Subcutaneous abdominal adipose tissue (tissue), 5 donors: ENCODE measurements around the gene CMKLR1.

Experiments
- H3K27ac ChIP-seq: one replicate; pipeline ENCODE4 v1.7.0; 2013; ENCODE audit warnings: low read depth, mild to moderate bottlenecking, inconsistent platforms, low read length, moderate library complexity
- H3K27me3 ChIP-seq, 5 donors: one replicate each; pipeline ENCODE4 v1.7.0; 2013; ENCODE audit warnings: low read length in 5 of 5, inconsistent platforms in 1 of 5; ENCODE audit not compliant: control insufficient read depth in 5 of 5, insufficient read depth in 4 of 5
- H3K36me3 ChIP-seq, 5 donors: one replicate each; pipeline ENCODE4 v1.7.0; 2013; ENCODE audit warnings: low read length in 5 of 5; ENCODE audit not compliant: control insufficient read depth in 5 of 5, insufficient read depth in 5 of 5
- H3K4me1 ChIP-seq, 5 donors: one replicate each; pipeline ENCODE4 v1.7.0; 2013; ENCODE audit warnings: low read length in 5 of 5, mild to moderate bottlenecking in 3 of 5, moderate library complexity in 1 of 5; ENCODE audit not compliant: control insufficient read depth in 5 of 5, insufficient read depth in 5 of 5
- H3K4me3 ChIP-seq, 5 donors: one replicate each; pipeline ENCODE4 v1.7.0; 2013; ENCODE audit warnings: low read length in 5 of 5, low read depth in 1 of 5
- H3K9ac ChIP-seq, 5 donors: one replicate each; pipeline ENCODE4 v1.7.0; 2013; ENCODE audit warnings: low read length in 5 of 5, mild to moderate bottlenecking in 4 of 5, moderate library complexity in 3 of 5
- H3K9me3 ChIP-seq, 5 donors: one replicate each; pipeline ENCODE4 v1.7.0; 2013; ENCODE audit warnings: low read length in 5 of 5; ENCODE audit not compliant: control insufficient read depth in 5 of 5
- donor health status: healthy.
- donor health status: healthy.
- donor health status: healthy.
- donor health status: healthy.
- donor health status: healthy.

CMKLR1 gene

DNA sequence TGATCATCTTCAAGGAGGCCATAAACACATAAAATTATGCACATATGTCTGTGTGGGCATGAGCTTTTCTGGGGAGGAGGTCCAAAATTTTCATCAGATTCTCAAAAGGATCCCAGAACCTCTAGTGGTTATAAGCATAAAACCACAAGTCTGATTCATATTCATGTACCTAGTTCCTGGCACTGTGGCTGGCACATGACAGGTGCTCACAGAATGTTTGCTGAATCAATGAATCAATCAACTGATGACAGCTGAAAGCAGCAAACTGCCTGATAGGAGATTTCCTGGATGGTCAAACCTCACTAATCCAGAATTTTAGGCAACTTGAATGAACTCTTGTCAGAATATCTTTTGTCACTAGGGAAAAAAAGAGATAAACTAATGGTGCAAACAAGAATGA, 13.5 kb upstream of the CMKLR1 start:
- H3K9ac ChIP-seq, result no peak overlapping the region
- H3K4me3 ChIP-seq, result no peak overlapping the region
- H3K27ac ChIP-seq, result no peak overlapping the region
- no peaks in the 10 kb centered on the region for H3K36me3 ChIP-seq
- H3K9me3 ChIP-seq, result no peaks in the 10 kb centered on the region
- no peaks in the 10 kb centered on the region for H3K4me1 ChIP-seq
- no peaks in the 10 kb centered on the region for H3K27me3 ChIP-seq

DNA sequence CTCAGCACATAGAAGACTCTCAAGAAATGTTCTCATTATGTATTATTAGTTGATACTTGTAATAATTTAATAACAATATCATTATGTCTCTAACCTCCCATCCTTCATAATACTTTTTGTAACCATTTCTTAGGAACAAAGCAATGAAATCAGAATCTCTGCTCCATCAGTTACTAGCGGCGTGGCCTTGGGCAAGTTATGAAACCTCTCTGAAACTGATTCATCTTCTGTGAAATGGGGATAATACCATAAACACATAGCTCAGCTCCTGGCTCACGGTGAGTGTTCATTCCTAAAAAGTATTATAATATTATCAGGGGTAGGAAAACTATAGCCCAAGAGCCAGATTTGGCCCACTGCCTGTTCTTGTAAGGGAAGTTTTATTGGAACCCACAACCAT, 11.4 kb upstream of the CMKLR1 start:
- Histone ChIP-seq H3K36me3 (no peaks in the 10 kb centered on the region), H3K4me1 (no peaks in the 10 kb centered on the region), H3K4me3 (no peak overlapping the region), H3K9me3 (no peaks in the 10 kb centered on the region), H3K9ac (no peak overlapping the region), H3K27ac (no peak overlapping the region), H3K27me3 (peaks cover 0 to 4% (median 0%) of the 10 kb centered on the region in 5 donors)

DNA sequence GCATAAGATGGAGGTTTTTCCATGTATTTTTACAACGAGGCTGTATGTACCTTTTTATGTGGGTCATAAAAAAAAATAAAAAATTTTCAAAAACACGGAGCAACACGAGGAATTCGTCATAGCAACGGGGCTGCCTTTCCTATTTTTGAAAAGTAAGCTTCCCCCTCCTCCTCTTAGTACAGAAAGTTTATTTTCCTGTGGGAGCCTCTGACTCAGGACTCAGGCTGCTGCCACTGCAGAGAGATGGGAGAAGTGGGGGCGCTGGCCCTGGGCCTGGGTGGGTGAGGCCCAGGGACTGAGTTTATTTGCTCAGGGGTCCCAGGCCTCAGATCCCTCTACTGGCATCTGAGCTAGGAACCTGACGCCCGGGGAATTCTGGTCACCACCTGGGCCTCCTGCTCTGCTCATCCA, 10.2 kb upstream of the CMKLR1 start:
- Histone ChIP-seq H3K27ac (no peak overlapping the region), H3K9me3 (peaks cover 0 to 4% (median 0%) of the 10 kb centered on the region in 5 donors), H3K9ac (no peak overlapping the region), H3K36me3 (no peaks in the 10 kb centered on the region), H3K27me3 (peaks cover 0 to 4% (median 0%) of the 10 kb centered on the region in 5 donors), H3K4me1 (no peaks in the 10 kb centered on the region), H3K4me3 (no peak overlapping the region)

DNA sequence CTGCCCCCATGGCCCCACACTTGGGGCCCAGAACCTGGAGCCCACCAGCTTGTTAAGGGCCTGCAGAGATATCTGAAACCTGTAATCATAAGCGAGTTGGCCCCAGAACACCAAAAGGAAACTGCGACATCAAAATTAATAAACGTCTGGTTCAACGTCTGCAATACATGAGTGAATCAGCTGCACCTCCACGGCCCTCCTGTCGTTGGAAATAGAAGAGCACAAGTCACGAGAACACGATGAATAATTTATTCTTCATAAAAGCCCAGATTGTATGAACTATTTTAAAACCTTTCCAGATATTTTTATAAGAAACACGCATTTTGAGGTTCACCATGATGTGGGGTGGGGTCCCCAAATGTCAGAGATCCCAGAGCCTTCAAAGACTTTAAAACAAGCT, 9.7 kb upstream of the CMKLR1 start:
- H3K4me3 ChIP-seq, result no peak overlapping the region

DNA sequence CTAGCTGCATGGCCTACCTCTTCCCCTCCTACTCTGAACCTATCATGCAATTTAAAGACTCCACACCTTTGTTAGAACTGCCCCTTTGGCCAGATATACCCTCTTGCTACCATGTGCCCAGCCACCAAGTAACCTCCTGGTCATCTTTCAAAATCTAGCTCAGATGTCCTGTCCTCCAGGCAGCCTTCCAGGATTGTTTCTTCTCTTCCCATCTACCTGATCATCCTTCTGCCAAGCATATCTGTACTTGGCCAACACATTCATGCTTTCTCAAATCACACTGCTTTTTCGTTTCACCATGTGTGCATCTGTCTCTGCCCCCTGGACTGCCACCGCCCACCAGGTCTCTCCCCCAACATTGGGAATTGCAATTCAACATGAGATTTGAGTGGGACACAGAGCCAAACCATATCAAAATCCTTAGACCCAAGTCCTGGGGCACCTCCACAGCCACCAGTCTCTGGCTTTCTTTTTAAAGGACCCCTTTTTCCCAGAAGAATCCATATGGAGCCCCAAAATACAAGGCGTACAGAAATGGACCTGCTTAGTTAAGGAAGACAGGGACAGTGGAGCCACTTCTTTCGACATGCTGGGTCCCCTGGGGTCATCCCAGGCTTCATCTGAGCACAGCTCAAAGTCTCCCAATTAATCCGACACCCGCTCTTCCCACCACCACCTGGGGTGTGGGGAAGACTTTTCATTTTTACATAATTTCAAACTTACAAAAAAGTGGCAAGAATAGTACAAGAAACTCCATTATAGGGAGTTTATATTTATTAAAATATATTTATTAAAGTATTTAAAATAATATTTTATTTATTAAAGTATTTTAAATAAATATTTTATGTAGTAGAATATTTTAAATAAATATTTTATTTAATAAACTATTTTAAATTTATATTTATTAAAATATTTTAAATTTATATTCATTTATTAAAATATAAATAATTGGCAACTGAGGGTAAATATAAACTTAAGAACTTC, 7.9 kb upstream of the CMKLR1 start:
- no peaks in the 10 kb centered on the region for H3K36me3 ChIP-seq
- H3K4me1 ChIP-seq, result peaks cover 0 to 2% (median 0%) of the 10 kb centered on the region in 5 donors
- peaks cover 0 to 4% (median 0%) of the 10 kb centered on the region in 5 donors for H3K27me3 ChIP-seq
- no peak overlapping the region for H3K4me3 ChIP-seq
- no peak overlapping the region for H3K9ac ChIP-seq
- no peak overlapping the region for H3K27ac ChIP-seq
- peaks cover 0 to 4% (median 0%) of the 10 kb centered on the region in 5 donors for H3K9me3 ChIP-seq

More for the DNA sequence above, 9.7 kb upstream of the CMKLR1 start:
- peaks cover 0 to 4% (median 0%) of the 10 kb centered on the region in 5 donors for H3K9me3 ChIP-seq
- no peaks in the 10 kb centered on the region for H3K36me3 ChIP-seq
- no peak overlapping the region for H3K27ac ChIP-seq
- H3K27me3 ChIP-seq, result peaks cover 0 to 4% (median 0%) of the 10 kb centered on the region in 5 donors
- H3K9ac ChIP-seq, result no peak overlapping the region
- no peaks in the 10 kb centered on the region for H3K4me1 ChIP-seq

DNA sequence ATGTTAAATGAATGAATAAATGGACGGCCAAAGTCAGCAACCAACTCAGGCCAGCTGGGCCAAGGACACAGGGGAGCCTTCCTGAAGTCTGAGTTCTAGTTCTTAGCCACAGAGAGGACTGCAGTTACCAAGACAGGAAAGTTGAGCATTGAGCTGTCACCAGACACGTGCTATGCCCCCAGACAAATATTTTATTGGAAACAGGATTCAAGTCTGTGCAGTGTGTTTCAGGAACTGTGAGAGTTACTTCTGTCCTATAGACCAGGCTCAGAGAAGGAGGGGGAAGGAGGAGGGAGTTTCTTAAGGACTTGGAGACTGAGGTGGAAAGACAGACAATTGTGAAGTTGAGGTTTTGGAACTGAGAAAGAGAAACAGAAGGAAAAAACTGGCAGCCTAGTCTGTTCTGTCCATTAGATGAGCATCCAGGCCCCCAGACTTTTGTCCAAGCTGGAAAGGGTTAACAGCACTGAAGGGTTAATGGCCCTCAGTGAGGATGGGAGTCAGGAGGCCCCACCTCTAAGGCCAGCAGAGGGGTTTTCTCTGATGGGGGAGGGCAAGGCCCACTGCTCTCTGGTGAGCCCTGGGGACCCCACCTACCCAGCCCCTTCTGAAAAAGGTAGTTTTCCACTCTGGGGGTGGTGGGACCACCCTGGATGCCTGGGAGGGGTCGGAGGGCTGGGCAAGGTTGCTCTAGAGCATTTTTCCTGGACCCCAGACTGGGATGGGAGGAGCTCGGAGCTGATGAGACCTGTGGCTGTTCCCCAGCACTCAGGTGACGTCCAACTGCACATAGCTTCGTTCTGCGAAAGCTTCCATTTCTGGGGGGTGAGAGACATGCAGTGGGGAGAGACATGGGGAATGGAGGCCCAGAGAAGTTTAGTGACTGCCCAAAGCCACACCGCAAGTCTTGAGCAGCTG, 6.9 kb upstream of the CMKLR1 start:
- Histone ChIP-seq H3K27me3 (peaks cover 0 to 4% (median 0%) of the 10 kb centered on the region in 5 donors), H3K36me3 (no peaks in the 10 kb centered on the region), H3K4me1 (peaks cover 0 to 2% (median 0%) of the 10 kb centered on the region in 5 donors), H3K27ac (no peak overlapping the region), H3K9ac (no peak overlapping the region), H3K9me3 (peaks cover 0 to 4% (median 0%) of the 10 kb centered on the region in 5 donors), H3K4me3 (no peak overlapping the region)

DNA sequence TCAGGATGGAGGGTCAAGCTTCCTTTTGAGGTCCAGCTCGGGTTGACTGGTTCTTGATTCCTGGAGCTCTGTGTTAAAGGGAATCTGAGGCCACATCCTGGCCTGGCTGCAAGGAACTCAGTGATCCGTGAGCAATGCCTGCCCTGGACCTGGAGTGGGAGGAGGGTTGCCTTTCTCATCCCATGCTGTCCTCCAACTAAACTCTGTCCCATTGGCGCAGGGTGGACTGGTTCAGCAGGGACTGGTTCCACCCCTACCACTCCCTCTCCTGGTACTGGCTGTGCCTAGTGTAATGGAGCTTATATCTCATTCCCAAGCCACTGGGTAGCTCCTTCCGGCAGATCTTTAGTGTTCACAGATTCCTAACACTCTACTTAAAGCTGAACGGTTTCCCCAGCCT, 3.9 kb upstream of the CMKLR1 start:
- Histone ChIP-seq H3K4me1 (peaks cover 0 to 12% (median 12%) of the 10 kb centered on the region in 5 donors), H3K4me3 (no peak overlapping the region), H3K36me3 (no peaks in the 10 kb centered on the region), H3K9ac (no peak overlapping the region), H3K27ac (no peak overlapping the region), H3K9me3 (peaks cover 0 to 4% (median 0%) of the 10 kb centered on the region in 5 donors), H3K27me3 (peaks cover 0 to 16% (median 2%) of the 10 kb centered on the region in 5 donors)

DNA sequence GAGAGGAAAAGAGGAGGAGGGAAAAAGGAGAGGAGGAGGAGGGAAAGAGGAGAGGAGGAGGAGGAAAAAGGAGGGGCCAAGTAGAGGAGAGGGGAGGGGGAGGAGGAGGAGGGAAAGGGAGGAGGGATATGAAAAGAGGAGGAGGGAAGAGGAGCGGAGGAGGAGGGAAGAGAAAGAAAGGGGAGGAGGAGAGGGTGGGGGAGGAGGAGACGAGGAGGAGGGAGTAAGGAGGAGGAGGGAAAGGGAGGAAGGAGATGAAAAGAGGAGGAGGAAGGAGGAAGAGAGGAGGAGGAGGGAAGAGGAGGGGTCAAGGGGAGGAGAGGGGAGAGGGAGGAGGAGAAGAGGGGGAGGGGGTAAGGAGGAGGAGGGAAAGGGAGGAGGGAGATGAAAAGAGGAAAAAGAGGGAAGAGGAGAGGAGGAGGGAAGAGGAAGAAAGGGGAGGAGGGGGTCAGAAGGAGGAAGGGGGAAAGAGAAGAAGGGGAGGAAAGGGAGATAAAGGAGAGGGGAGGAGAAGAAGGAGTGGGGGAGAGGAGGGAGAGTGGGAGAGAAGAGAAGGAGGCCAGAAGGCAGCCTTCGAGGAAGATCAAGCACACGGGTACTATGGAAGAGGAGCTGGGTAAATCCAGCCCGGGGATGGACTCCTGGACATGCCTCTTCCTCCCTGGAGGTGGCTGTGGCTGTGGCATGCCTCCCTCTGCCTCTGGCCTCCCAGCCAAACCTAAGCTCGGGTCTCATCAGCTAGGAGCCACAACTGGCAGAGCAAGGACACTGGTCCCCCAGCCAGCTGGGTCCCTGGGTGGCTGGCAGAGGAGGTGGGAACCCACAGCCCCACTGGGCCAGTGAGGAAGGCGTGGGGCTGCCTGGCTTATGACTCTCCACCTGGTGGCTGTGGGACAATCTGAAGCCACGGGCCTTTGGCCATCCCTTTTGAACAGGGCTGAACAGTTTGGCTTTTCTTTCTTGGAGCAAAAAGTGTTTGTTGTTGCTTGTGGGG, 3.0 kb upstream of the CMKLR1 start:
- Histone ChIP-seq H3K9ac (no peak overlapping the region), H3K4me1 (peaks cover 0 to 15% (median 12%) of the 10 kb centered on the region in 5 donors), H3K27ac (no peak overlapping the region), H3K36me3 (no peaks in the 10 kb centered on the region), H3K27me3 (peaks cover 0 to 16% (median 2%) of the 10 kb centered on the region in 5 donors), H3K4me3 (no peak overlapping the region), H3K9me3 (peaks cover 0 to 4% (median 0%) of the 10 kb centered on the region in 5 donors)

DNA sequence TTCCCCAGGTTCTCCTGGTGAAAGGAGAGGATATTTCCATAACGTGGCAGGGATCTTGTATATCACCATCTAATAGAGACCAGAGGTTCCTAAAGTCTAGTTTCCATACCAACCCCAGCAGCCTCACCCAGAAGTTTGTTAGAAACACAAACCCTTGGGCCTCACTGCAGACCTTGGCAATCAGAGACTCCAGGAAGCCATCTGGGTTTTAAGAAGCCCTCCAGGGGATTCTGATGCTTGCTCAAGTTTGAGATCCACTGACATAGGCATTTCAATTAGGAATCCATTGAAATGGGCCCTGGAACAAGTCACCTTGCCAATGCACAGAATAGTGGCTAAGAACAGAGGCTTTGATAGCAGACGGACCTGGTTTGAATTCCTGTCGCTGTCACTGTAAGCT, 2.2 kb upstream of the CMKLR1 start:
- H3K27ac ChIP-seq, result no peak overlapping the region
- H3K4me1 ChIP-seq, result peaks cover 2 to 15% (median 12%) of the 10 kb centered on the region in 5 donors
- no peak overlapping the region for H3K4me3 ChIP-seq
- no peaks in the 10 kb centered on the region for H3K36me3 ChIP-seq
- peaks cover 0 to 4% (median 0%) of the 10 kb centered on the region in 5 donors for H3K9me3 ChIP-seq
- H3K9ac ChIP-seq, result no peak overlapping the region
- peaks cover 0 to 13% (median 2%) of the 10 kb centered on the region in 5 donors for H3K27me3 ChIP-seq
